Activated CD4-positive, alpha-beta T cell treated with anti-CD3 and anti-CD28 coated beads for 24 hours (primary cell): ENCODE measurements around the gene ADAMTS15.

Experiments used
- DNase-seq, 2 donors: peaks; one replicate each; pipeline ENCODE4 v3.0.0-alpha.2; 2020; ENCODE audit warnings: low read depth in 2 of 2

ADAMTS15 gene

DNA sequence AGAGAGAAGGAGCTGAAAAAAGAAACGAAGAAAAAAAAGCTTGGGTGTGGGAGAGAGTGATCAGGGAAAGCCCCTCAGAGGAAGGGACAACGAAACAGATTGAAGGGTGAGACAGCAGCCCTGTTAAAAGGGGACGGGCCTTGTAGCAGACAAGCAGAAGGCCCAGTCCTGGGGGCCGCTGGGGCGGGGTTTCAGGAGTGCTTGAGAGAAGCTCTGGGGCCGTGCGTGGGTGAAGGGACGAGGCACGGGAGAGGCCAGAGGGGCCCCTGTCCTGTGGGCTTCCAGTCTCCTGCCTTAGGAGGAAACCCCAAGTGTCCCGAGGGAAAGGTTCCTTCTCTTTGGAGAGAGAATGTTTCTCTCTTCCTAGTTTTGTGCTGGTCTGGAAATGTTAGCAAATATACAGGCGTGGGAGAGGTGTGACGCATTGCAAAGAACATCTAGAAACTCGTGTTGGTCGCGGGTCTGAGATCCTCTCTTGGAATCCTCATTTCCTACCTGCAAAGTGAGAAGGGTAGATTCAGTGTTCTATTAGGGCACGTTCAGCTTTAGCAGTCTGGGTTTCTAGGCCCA, 28.6 kb downstream of the ADAMTS15 start:
- no peak for DNase-seq

DNA sequence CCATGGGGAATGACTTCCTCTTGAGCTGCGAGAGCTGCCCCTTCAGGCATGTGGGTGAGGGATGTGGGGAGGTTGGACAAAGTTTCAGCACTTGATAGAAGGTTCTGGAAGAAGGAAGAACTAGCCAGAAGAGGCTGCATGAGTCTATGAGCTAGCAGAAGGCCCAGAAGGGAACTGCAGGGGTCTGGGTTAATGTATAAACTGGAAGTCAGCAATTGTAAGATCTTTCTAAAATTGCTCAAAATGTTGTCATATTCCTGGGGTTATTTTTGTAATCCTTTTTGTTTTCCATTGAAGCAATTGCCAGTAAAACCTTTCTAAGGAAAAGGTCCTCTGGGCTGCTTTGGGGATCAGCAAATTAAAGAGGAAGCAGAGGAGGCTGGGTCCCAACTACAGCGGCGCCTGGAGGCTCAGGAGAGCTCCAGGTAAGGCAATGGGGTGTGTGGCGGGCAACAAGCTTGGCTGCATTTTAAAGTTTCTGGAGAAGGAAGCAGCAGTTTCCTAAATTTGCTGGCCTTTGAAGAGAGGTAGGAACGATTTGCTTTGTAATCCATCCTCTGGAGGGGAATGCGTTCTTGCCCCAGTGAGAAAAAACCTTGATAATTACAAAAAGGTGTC, 29.2 kb downstream of the ADAMTS15 start:
- DNase-seq = no peak

DNA sequence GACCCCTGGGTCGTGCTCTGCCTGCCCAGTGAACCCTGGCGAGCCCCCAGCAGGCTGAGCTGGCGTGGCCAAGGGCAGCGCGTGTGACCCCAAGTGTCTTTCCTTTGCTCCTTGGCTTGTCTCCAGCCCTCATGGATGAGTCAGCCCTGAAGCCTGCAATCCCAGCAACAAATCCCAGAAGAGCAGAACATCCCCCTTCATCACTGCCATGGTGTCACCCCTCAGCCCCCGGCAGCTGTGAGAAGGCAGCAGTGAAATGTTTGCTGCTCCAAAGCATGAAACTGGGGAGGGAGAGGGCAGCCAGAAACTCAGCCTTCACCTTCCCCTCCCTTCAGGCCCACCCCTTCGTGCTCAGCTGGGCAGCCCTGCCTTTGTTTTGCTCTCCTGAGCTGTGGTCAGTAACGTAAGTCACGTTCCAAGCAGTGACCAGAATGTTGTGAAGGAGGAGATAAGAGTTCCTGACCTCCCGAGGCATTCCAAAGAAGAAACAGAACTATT, 29.8 kb downstream of the ADAMTS15 start:
- no peak for DNase-seq

DNA sequence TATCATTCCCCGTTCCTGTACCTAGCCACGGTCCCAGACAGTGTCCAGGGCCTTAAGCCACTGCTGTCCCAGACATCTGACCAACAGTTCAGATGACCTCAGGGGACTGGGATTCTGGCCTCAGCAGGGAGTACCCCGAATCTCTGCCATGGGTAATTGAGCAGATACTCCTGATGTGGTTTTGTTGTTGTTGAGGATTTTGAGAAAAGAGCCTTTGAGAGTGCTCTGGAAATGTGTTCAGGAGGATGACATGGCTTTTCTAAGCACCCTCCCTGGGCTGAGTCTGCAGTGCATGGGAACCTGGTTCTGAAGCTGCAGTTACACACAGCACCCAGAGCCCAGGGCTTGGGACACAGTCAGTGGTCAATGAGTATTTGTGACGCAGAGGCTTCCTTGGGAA, 30.4 kb downstream of the ADAMTS15 start:
- DNase-seq = no peak

DNA sequence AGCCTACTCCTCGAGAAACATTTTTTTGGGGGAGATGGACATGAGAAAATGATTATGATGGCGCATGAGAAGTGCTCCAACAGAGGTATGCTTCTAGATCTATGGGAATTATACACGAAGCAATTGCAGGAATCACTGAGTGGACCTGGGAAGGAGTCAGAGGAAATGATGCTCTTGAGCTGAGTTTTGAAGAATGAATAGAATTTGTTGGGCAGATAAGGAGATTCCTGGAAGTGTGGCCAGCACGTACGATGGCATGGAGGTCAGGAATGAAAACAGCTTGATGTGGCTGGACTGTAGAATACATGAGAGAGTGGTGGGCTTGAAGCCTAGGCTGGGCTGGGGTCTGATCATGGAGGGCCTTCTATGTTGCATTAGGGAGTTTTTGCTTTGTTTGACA, 31.7 kb downstream of the ADAMTS15 start:
- no peak for DNase-seq

DNA sequence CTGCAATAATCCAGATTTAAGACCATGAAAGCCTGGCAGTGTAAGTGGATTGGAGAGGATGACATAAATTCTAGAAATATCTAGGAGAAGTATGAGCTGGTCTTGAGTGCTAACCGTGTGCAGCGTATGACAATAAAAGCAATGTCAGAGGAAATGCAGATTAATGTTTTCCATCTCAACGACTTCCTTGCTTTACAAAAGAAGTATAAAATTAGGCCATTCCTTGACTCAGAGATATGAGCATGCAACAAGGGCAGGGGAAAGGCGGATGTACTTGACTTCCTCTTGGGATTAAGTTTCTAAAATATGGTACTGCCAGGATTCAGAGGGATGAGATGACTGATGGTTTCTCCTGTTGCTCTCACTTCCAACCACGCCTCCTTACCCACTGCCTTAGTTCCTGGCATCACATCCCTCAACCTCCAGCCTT, 32.3 kb downstream of the ADAMTS15 start:
- no peak for DNase-seq

DNA sequence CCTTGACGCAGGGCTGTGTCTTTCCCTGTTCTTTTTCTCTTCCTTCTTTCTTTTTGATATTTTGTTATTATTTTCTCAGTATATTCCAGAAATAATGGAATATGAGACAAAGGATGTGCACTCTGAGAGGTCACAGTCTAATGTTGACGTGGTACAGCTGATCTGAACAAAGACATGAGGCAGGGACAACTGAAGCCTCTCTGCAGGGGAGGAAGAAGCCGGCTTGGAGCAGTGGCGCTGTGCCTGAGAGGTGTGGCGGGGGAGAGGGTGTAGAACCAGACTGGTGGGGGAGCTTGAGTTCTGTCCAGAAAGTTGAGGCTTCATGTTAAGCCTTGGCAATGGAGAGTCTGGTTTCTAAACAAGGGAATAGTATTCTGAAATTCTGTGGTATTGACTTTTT, 34.7 kb downstream of the ADAMTS15 start:
- no peak for DNase-seq

DNA sequence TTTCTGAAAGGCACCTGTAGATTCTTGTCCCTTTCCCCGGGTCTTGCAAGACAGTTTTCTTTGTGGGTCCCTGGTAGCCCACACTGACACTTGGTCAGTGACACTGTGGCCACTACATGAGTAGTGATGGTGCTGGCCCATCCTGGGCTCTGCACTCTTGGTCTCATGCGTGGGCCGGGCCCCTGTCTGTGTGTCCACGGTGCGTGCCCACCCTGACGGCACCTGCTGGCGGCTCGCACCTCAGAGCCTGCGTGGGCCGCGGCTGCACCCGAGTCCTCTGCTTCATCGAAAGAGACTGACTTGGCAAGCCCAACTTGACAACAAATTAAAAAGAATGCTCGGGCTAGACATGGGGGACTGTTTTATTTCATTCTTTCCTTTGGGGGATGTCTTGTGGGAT, 37.5 kb downstream of the ADAMTS15 start:
- DNase-seq = no peak

DNA sequence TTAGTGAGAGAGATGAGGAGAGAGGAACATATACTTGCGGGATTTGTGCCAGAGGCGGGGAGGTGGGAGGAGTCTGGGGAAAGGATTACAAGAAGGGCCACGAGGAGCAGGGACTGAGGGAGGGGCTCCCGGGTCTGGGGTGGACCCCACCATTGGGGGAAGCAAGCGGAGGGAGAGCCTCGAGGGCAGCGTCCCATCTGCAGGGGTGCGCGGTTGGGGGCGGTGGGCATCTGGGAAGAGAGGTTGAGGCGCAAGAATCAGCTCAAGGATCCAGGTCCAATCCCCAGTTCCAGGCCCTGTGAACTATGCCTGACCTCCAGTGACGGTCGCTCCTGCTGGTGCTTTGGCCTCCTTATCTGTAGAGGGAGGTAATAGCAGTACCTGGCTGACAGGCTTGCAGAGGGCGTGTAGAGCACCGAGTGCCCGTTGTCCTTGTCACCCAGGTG, 38.0 kb downstream of the ADAMTS15 start:
- no peak for DNase-seq

DNA sequence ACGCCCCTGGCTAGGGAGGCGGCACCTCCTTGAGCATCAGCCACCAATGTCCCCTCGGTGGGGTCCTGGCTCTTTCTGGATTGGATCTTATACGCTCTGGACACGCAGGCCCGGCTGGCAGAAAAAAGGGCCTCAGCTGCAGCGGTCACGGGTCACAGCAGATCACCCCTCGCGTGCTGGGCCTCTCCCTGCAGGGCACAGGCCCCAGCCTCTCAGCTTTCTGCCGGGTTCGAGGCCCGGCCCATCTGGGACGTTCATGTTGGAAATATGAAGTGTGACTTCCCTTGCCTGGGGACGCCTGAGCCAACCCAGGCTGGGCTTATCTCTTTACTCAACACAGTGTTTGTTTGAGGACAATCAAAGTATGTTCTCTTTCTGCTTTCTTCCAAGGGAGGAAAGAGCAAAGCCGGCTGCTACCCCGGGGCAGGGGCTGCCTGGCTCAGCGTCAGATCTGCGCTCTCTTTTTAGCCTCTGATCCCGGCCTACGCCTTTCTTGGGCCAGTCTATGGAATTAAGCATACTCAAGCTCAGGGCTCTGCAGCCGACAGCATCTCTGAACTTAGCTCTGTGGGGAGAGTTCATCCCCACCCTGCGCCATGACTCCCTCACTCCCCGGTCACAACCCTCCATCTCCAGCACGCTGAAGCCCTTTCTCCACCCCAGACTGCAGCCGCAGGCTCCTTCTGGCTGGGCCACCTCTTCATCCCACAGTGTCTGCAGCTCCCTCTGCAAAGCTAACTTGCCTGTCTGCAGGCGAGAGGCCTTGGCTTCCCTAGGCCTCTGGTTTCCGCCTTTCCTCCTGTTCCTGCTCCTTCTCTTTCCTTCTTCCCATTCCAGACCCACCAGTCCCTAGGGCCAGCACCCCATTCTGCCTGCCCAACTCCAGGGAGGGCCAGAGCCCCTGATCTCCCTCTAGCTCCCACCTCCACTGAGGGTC, 38.8 kb downstream of the ADAMTS15 start:
- no peak for DNase-seq

DNA sequence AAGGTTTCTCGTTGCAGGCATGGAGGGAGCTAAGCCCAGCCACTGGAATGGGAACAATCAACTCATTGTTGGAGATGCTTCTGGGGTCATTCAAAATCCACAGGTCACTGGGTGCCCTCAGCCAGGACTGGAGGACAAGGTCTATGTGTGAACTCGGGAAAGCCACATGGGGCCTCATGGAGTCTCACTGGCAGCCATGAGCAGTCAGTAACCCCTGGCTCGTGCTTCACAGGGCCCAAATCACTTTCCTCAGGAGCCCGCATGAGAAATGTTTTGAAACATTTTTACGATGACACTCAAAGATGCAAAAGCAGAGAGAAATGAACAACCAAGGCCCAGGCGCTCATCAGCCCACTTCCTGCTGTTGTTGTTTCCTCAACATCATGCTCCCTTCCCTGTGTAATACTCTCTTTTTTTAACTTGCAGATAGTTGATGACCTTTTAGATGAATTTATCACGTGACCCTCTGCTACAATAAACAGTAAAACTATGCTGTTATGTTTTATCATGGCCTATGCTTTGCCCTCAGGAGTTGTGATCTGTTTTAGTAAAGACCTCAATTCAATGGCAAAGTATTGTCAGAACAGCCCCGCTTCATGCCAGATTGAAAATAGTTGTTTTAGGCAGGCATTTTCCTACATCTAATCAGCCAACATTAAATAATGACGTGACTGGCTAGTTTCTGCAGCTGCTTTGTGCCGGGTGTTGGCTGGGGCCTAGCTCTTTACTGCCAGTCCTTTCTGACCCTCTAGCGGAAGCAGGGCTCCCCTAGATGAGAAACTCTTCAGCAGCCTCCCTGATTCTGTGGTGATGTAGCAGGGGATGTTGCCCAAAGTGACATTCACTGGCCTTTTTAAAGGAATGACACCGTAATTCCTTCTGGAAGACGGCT, 39.7 kb downstream of the ADAMTS15 start:
- no peak for DNase-seq

DNA sequence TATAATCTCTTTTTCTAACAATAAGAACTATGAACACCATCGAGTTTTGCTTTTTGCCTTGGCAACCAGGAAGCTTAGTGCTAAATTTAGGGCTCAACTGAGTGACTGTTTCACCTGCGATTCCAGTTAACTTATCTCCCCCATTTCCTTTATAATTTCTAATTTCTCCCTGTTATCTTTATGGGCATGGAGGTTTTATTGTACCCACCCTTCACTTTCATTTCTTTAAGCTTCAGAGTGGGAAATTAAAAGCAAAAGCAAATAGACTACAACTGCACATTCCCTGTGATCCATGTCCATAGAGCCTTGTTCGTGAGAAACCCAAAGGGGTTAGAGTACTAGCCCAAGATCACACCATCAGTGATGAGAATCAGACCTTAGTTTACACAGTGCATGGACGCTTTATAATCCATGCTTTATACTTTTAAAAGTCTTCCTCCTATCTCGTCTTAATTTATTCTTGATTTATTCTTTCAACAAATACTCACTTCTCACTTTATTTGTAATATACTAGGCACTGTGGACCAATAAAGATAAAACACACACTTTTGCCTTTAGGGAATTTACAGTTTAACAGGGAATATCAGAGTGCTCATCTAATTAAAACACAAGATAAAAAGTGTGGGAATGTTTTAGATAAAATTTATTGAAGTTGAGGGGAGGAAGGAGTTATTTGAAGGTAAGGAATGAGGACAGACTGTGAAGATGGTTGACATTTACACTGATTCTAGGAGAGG, 40.6 kb downstream of the ADAMTS15 start:
- DNase-seq = no peak

DNA sequence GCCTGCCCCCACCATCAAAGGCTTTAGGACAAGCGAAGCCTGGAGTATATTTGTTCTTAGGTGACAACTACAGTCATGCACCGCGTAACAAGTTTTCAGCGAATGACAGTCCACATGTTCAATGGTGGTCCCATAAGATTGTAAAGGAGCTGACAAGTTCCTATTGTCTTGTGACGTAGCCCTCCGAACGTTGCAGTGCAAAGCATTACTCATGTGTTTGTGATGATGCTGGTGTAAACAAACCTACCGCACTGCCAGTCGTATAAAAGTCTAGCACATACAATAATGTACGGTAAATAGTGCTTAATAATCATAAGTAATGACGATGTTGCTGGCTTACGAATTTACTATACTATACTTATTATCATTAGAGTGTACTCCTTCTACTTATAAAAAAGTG, 41.3 kb downstream of the ADAMTS15 start:
- DNase-seq = no peak

DNA sequence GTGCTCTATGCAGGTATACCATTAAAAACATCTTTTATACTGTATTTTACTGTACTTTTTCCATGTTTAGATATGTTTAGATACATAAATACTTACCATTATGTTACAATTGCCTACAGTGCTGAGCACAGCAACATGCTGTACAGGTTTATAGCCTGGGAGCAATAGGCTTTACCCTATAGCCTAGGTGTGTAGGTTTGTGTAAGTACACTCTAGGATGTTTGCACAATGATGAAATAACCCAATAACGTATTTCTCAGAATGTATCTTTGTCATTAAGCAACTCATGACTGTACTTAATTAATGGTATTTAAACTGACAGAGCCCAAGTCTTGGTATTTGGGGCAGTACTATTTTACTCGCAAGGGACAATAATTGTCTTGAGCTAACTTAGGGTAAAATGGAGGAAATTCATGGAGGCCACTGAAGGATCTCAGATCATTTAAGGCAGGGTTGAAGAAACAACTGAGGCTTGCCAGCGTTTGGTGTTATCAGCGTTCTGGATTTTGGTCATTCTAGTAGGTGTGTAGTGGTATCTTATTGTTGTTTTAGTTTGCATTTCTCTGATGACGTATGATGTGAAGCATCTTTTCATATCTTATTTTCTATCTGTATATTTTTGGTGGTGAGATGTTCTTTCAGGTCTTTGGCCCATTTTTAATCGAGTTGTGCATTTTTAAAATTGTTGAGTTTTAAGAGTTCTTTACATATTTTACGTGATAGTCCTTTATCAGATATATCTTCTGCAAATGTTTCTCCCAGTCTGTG, 42.4 kb downstream of the ADAMTS15 start:
- DNase-seq = no peak

DNA sequence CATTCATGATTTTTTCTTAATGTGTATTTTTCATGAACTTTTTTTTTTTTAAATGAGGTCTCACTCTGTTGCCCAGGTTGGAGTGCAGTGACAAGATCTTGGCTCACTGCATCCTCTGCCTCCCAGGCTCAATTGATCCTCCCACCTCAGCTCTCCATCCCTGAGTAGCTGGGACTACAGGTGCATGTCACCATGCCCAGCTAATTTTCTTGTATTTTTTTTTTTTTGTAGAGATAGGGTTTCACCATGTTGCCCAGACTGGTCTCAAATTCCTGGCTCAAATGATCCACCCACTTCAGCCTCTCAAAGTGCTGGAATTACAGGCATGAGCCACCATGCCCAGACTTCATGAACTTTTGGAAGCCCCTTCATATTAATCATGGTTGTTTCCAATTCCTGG, 49.7 kb downstream of the ADAMTS15 start:
- no peak for DNase-seq

DNA sequence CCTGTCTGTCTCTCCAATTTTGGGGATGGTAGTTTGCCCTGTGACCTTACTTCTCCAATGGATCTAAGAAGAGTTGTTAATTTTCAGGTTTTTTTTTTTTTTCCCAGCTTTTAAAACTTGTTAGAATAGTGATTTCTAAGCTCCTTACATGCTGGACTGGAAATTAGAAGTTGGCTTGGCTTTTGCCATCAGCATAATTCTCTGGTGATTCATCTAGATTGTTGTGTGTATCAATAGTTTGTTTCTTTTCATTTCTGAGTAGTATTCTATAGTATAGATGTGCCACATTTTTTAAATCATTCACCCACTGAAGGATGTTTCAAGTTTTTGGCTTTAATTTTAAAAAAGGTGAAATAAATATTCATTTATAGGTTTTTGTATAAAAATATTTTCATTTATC, 51.4 kb downstream of the ADAMTS15 start:
- DNase-seq = no peak

DNA sequence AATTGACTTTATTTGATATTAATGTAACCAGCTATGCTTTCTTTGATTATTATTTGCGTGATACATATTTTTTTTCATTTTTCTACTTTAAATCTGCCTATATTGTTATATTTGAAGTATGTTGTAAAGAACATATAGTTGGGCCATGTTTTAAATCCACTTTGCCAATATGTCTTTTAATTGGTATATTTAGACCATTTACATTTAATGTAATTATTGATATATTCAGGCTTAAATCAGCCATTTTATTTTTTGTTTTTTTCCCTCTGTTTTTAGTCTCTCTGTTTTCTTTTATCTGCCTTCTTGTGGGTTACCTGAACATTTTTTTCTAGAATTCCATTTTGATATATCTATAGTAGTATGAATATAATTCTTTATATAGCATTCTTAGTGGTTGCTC, 55.9 kb downstream of the ADAMTS15 start:
- DNase-seq = no peak

DNA sequence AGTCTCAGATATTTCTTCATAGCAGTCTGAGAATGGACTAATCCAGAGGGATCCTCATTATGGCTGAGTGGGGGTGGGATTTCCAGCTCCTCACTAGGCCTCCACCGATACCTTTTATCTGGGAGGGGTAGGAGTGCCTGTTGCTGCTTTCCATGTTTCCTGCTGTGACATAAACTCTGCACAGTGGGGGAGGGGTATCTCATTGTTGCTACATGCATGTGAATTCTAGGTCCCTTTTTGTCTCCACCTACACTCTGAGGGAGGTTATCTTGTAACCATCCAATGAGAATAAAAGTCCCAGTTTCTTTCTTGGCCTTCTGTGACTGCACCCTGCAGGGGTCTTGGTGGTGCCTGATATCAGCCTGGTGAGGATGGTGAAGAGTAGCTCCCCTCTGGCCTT, 60.5 kb downstream of the ADAMTS15 start:
- no peak for DNase-seq

DNA sequence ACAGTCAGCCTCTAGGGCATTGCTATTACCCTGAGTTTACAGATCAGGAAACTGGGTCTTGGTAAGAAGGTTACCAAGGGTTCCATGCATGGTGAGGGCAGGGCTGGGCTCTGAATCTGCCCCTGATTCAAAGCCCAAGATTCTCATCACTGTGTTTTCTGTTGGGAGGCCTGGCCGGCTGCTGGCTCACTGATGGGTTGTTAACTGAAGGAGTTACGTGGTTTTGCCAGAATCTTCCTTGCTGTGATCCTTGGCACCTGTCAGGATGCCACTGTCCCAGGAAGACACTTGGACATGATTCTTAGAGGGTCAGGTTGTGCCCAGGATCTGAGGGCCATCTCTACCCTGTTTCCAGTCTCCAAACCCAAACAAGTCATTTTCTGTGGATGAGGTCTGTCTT, 61.5 kb downstream of the ADAMTS15 start:
- no peak for DNase-seq

DNA sequence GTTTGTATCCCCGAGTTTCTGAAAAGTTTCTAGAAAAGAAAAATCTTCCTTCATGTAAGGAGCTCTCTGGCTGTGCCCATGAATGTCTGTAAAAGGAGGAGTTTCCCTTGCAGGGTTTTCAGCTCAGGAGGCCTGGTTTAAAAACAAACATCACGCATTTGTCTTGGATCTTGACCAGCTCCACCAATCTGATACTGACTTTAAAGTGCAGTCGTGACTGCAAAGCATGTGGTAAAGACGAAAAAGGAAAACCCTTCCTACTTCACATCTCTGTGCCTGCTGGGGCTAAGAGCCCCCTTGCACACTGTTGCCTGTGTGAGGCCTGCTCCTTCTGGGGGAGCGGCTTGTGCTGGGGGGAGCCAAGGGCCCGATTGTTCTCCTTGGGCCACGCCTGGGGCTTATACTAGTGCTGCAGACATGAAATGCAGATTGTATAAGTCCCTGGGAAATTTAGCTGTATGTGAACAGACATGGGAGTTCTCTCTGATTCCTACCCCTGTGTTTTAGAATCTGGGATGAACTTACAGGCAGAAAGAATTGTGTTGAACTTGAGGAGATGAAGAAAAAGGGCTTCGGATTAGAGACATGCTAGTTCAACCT, 62.1 kb downstream of the ADAMTS15 start:
- DNase-seq = no peak
